OCI-LY7 (cell line): ENCODE results near the gene ACOT13. TPM values are rescaled to one million over a fixed set of nuclear protein-coding genes. Genes with fewer than 3 reads are reported as not detected.

Source experiments
- total RNA-seq, 2 experiments: library from RNA; depleted of rRNA in 1 of 2; stranded (reverse); fragments of >200 nt in 1 of 2; shearing (Covaris generic) in 1 of 2; gene quantifications; 2 replicates each; pipeline ENCODE4 v1.2.3, GENCODE V29; 2014 to 2022

The ACOT13 gene
- total RNA-seq, 2 experiments from 2014 or later = 4.1 to 16.4 TPM

Other genes starting within 250 kb of the ACOT13 start
- 52.5 and 55.6 TPM in 2 replicates for gene GPLD1, start 177.5 kb upstream of the ACOT13 start, total RNA-seq (2014; rRNA removed; shearing (Covaris generic))
- gene GPLD1, start 177.5 kb upstream of the ACOT13 start, total RNA-seq (2022) = 60.7 and 73.7 TPM in 2 replicates
- 180 and 199 TPM in 2 replicates for gene ALDH5A1, start 172.1 kb upstream of the ACOT13 start, total RNA-seq (2014; rRNA removed; shearing (Covaris generic))
- 260 and 308 TPM in 2 replicates for gene ALDH5A1, start 172.1 kb upstream of the ACOT13 start, total RNA-seq (2022)
- 0.46 and 0.50 TPM in 2 replicates for gene KIAA0319, start 20.9 kb upstream of the ACOT13 start, total RNA-seq (2014; rRNA removed; shearing (Covaris generic))
- gene KIAA0319, start 20.9 kb upstream of the ACOT13 start, total RNA-seq (2022) = 0.66 and 0.76 TPM in 2 replicates
- 22.5 and 27.2 TPM in 2 replicates for gene TDP2, start 178 bp upstream of the ACOT13 start, total RNA-seq (2014; rRNA removed; shearing (Covaris generic))
- gene TDP2, start 178 bp upstream of the ACOT13 start, total RNA-seq (2022) = 39.4 and 39.6 TPM in 2 replicates
- gene C6orf62, start 52.1 kb downstream of the ACOT13 start, total RNA-seq (2014; rRNA removed; shearing (Covaris generic)) = 36.6 and 42.3 TPM in 2 replicates
- gene C6orf62, start 52.1 kb downstream of the ACOT13 start, total RNA-seq (2022) = 77.4 and 81.2 TPM in 2 replicates
- 101 and 130 TPM in 2 replicates for gene GMNN, start 107.9 kb downstream of the ACOT13 start, total RNA-seq (2014; rRNA removed; shearing (Covaris generic))
- gene GMNN, start 107.9 kb downstream of the ACOT13 start, total RNA-seq (2022) = 120 and 131 TPM in 2 replicates
- not detected in 2 replicates for gene ARMH2, start 131.8 kb downstream of the ACOT13 start, total RNA-seq (2014; rRNA removed; shearing (Covaris generic))
- gene ARMH2, start 131.8 kb downstream of the ACOT13 start, total RNA-seq (2022) = not detected in 2 replicates